ENCODE measurements around the gene FAT1. TPM values are rescaled to one million over a fixed set of nuclear protein-coding genes. Genes with fewer than 3 reads are reported as not detected.

FAT1 gene
- total RNA-seq, 1 donor from 2014 or later, result 344 TPM

GRCh38 chr4:186630128-186630527 lies 93.5 kb downstream of the FAT1 start:
- no peak overlapping the region for H3K4me3 ChIP-seq (ENCODE audit: low read depth, low read length)
- peaks cover 3% of the 10 kb centered on the region for H3K36me3 ChIP-seq (ENCODE audit: control insufficient read depth, insufficient read depth, low read length)
- H3K27me3 ChIP-seq (ENCODE audit: control insufficient read depth, insufficient read depth, low read length), result no peaks in the 10 kb centered on the region
- TF ChIP-seq CTCF (IDR thresholded peaks at IDR 0.05; ENCODE audit: insufficient read depth, low read length, poor library complexity, severe bottlenecking), result no peak
- no peak for DNase-seq (ENCODE audit: low read depth)

GRCh38 chr4:186628058-186628711 lies 95.5 kb downstream of the FAT1 start:
- no peak overlapping the region for H3K4me3 ChIP-seq (ENCODE audit: low read depth, low read length)
- TF ChIP-seq CTCF (IDR thresholded peaks at IDR 0.05; ENCODE audit: insufficient read depth, low read length, poor library complexity, severe bottlenecking), result no peak
- peaks cover 3% of the 10 kb centered on the region for H3K36me3 ChIP-seq (ENCODE audit: control insufficient read depth, insufficient read depth, low read length)
- H3K27me3 ChIP-seq (ENCODE audit: control insufficient read depth, insufficient read depth, low read length), result no peaks in the 10 kb centered on the region
- no peak for DNase-seq (ENCODE audit: low read depth)

DNA sequence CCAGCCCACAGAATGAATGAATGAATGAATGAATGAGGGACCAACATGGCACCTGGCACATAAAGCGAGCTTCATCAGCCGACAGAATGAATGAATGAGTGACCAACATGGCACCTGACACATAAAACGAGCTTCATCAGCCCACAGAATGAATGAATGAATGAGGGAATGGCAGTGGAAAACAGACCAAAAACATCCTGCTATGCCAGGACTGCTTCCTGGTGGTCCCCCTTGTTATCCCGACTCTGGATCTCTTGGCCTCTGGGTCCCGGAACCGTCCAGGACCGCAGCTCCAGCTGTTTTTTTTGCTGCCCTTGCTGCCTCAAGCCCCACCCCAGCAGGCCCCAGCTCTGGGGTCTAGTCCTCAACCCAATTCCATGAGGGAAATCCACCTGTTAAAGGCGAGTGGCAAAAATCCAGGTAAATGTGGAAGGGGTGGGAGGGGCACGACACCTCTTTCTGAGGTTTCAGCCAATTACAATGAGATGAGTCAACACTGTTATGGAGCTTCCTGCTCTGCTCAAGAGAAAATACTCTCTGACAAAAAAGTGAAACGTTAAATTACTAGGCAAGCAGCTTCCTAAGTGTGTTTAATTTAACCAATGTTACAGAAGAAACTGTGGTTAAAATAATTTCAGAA lies 96.3 kb downstream of the FAT1 start:
- no peak for DNase-seq (ENCODE audit: low read depth)
- TF ChIP-seq CTCF (IDR thresholded peaks at IDR 0.05; ENCODE audit: insufficient read depth, low read length, poor library complexity, severe bottlenecking), result no peak
- Histone ChIP-seq H3K27me3 (ENCODE audit: control insufficient read depth, insufficient read depth, low read length) (no peaks in the 10 kb centered on the region), H3K36me3 (ENCODE audit: control insufficient read depth, insufficient read depth, low read length) (peaks cover 3% of the 10 kb centered on the region), H3K4me3 (ENCODE audit: low read depth, low read length) (no peak overlapping the region)

GRCh38 chr4:186624951-186625350 lies 98.7 kb downstream of the FAT1 start:
- TF ChIP-seq CTCF (IDR thresholded peaks at IDR 0.05; ENCODE audit: insufficient read depth, low read length, poor library complexity, severe bottlenecking), result no peak
- Histone ChIP-seq H3K4me3 (ENCODE audit: low read depth, low read length) (no peak overlapping the region), H3K36me3 (ENCODE audit: control insufficient read depth, insufficient read depth, low read length) (peaks cover 5% of the 10 kb centered on the region), H3K27me3 (ENCODE audit: control insufficient read depth, insufficient read depth, low read length) (no peaks in the 10 kb centered on the region)
- no peak for DNase-seq (ENCODE audit: low read depth)

- no peak for TF ChIP-seq CTCF (IDR thresholded peaks at IDR 0.05; ENCODE audit: insufficient read depth, low read length, poor library complexity, severe bottlenecking)
- Histone ChIP-seq H3K36me3 (ENCODE audit: control insufficient read depth, insufficient read depth, low read length) (peaks cover 5% of the 10 kb centered on the region), H3K27me3 (ENCODE audit: control insufficient read depth, insufficient read depth, low read length) (no peaks in the 10 kb centered on the region), H3K4me3 (ENCODE audit: low read depth, low read length) (no peak overlapping the region)
- no peak for DNase-seq (ENCODE audit: low read depth)
Observed at GRCh38 chr4:186623546-186623945, 100.1 kb downstream of the FAT1 start.

Measured in kidney epithelial cell (primary cell).